Aorta (tissue), 5 donors: ENCODE measurements around the gene GNPDA1. TPM values are rescaled to one million over a fixed set of nuclear protein-coding genes. Genes with fewer than 3 reads are reported as not detected.

Experiments used
- ATAC-seq: fragments of 200-7000 bp; cut with Tn5 transposase; one replicate; pipeline ENCODE4 v1.9.1; 2022; ENCODE audit warnings: moderate library complexity; ENCODE audit not compliant: low FRiP score
- DNase-seq, 2 donors: peaks; one replicate each; pipeline ENCODE4 v3.0.0-alpha.2; 2020
- H3K27ac ChIP-seq, 2 donors: one replicate each; pipeline ENCODE4 v1.5.1; 2013; ENCODE audit warnings: low read length in 2 of 2, mild to moderate bottlenecking in 2 of 2, moderate library complexity in 2 of 2, control low read depth in 1 of 2, inconsistent platforms in 1 of 2, low read depth in 1 of 2
- H3K27me3 ChIP-seq, 2 donors: one replicate each; pipeline ENCODE4 v1.6.1; 2013; ENCODE audit warnings: control low read depth in 1 of 2, low read length in 1 of 2, mild to moderate bottlenecking in 1 of 2, moderate library complexity in 1 of 2; ENCODE audit not compliant: insufficient read depth in 2 of 2, control insufficient read depth in 1 of 2
- H3K36me3 ChIP-seq, 2 donors: one replicate each; pipeline ENCODE4 v1.6.1; 2013; ENCODE audit warnings: control low read depth in 1 of 2, low read length in 1 of 2, mild to moderate bottlenecking in 1 of 2; ENCODE audit not compliant: insufficient read depth in 2 of 2, control insufficient read depth in 1 of 2
- H3K4me1 ChIP-seq, 2 donors: one replicate each; pipeline ENCODE4 v1.6.1; 2013; ENCODE audit warnings: low read length in 2 of 2, control low read depth in 1 of 2, mild to moderate bottlenecking in 1 of 2, moderate library complexity in 1 of 2; ENCODE audit not compliant: insufficient read depth in 2 of 2, control insufficient read depth in 1 of 2
- H3K4me3 ChIP-seq, 2 donors: one replicate each; pipeline ENCODE4 v1.5.1; 2013; ENCODE audit warnings: low read length in 2 of 2, control low read depth in 1 of 2, mild to moderate bottlenecking in 1 of 2
- H3K9me3 ChIP-seq: one replicate; pipeline ENCODE4 v1.6.1; 2013; ENCODE audit warnings: mild to moderate bottlenecking, low read length; ENCODE audit not compliant: control insufficient read depth
- WGBS, 2 donors: extraction: QIAGEN DNeasy Blood & Tissue Kit; methylation state at CpG; one replicate each; pipeline ENCODE4 v1.1.7; 2013; 5-methylcytosine and 5-hydroxymethylcytosine counted together
- intact Hi-C, 2 donors: fragments of 100-400 bp; cut with DNase I; formaldehyde crosslinking; loops; one replicate each; pipeline versions ENCODE4 v1.14.2 to v1.15.0; 2022
- polyA plus RNA-seq, 2 donors: library from polyadenylated mRNA; stranded (reverse); fragments of 200-250 nt; gene quantifications; one replicate each; pipeline ENCODE4 v1.2.3, GENCODE V29; 2013
- total RNA-seq, 2 donors: library from RNA; stranded (reverse); fragmentation: NEBNext Ultra II Directional; extraction: Animal tissue kit (Norgen Biotek cat#: 25700); gene quantifications; one replicate each; pipeline ENCODE4 v1.2.1, GENCODE V29; 2021
- donor health status: healthy with polysubstance abuse.
- donor health status: Bipolar disorder and iron deficiency.
- donor health status: DM: no; HTN: no; CAD: no.
- donor health status: DM: no; HTN: no; CAD: no.
- donor health status: DM: yes; HTN: yes; CAD: no.

The GNPDA1 gene
- total and polyA plus RNA-seq, 4 donors = 13.0 to 24.0 (median 20.1) TPM

- no peak for DNase-seq
- intact Hi-C loops = loop anchor here in 1 of 2 donors (2.0 kb wide), 1 partner anchor 266 kb away; no protein-coding TSS in a partner anchor
- no peak overlapping the region for H3K4me3 ChIP-seq
- H3K27me3 ChIP-seq = no peaks in the 10 kb centered on the region
- H3K36me3 ChIP-seq = no peaks in the 10 kb centered on the region
- WGBS, 2 donors = 83 to 88% methylated on average over 8 of the region's 8 CpGs
- H3K9me3 ChIP-seq = no peaks in the 10 kb centered on the region
- no peak overlapping the region for H3K27ac ChIP-seq
- no peaks in the 10 kb centered on the region for H3K4me1 ChIP-seq
- peak; percentile 46 for ATAC-seq
Observed at GRCh38 chr5:141958546-141959172, 54.2 kb downstream of the GNPDA1 start.

GRCh38 chr5:141958113-141958512 is 54.7 kb downstream of the GNPDA1 start, which contains the start of gene PCDH12:
PCDH12 (minus strand) TSS chr5:141958202; CDS start chr5:141957851, 351 bp downstream.
- no peaks in the 10 kb centered on the region for H3K4me1 ChIP-seq
- peak in 1 of 2 donors; percentile 71 for DNase-seq
- WGBS, 2 donors = 62 to 67% methylated on average over 7 of the region's 7 CpGs
- H3K27ac ChIP-seq = no peak within 1 kb of the TSS
- no peaks in the 10 kb centered on the region for H3K36me3 ChIP-seq
- ATAC-seq = peak; percentile 31
- intact Hi-C loops = loop anchor here in 1 of 2 donors (2.0 kb wide), 1 partner anchor 265 kb away; no protein-coding TSS in a partner anchor
- H3K9me3 ChIP-seq = no peaks in the 10 kb centered on the region
- no peak within 1 kb of the TSS for H3K4me3 ChIP-seq
- no peaks in the 10 kb centered on the region for H3K27me3 ChIP-seq

GRCh38 chr5:141957367-141957996 is 55.3 kb downstream of the GNPDA1 start:
- Histone ChIP-seq H3K36me3 (no peaks in the 10 kb centered on the region), H3K27ac (no peak overlapping the region), H3K4me3 (no peak overlapping the region), H3K9me3 (no peaks in the 10 kb centered on the region), H3K27me3 (no peaks in the 10 kb centered on the region), H3K4me1 (no peaks in the 10 kb centered on the region)
- intact Hi-C loops = no loop called here
- ATAC-seq = no peak
- DNase-seq = no peak
- WGBS, 2 donors = 84 to 85% methylated on average over 16 of the region's 16 CpGs

GRCh38 chr5:141954194-141954593 is 58.6 kb downstream of the GNPDA1 start:
- WGBS, 2 donors = 92 to 98% methylated on average over 2 of the region's 2 CpGs
- H3K27ac ChIP-seq = no peak overlapping the region
- H3K36me3 ChIP-seq = no peaks in the 10 kb centered on the region
- no peak overlapping the region for H3K4me3 ChIP-seq
- no peak for ATAC-seq
- H3K4me1 ChIP-seq = no peaks in the 10 kb centered on the region
- intact Hi-C loops = loop anchor here in 1 of 2 donors (5.0 kb wide), 1 partner anchor 37 kb away; no protein-coding TSS in a partner anchor
- no peaks in the 10 kb centered on the region for H3K9me3 ChIP-seq
- DNase-seq = no peak
- no peaks in the 10 kb centered on the region for H3K27me3 ChIP-seq

GRCh38 chr5:141952020-141952419 is 60.8 kb downstream of the GNPDA1 start:
- intact Hi-C loops = loop anchor here in 1 of 2 donors (5.0 kb wide), 1 partner anchor 35 kb away; no protein-coding TSS in a partner anchor
- Histone ChIP-seq H3K9me3 (no peaks in the 10 kb centered on the region), H3K27me3 (no peaks in the 10 kb centered on the region), H3K4me1 (no peaks in the 10 kb centered on the region), H3K36me3 (no peaks in the 10 kb centered on the region), H3K27ac (no peak overlapping the region), H3K4me3 (no peak overlapping the region)
- no peak for ATAC-seq
- no peak for DNase-seq
- 94% methylated on average over 2 of the region's 2 CpGs for WGBS, 2 donors

- Histone ChIP-seq H3K9me3 (no peaks in the 10 kb centered on the region), H3K27ac (no peak overlapping the region), H3K4me3 (no peak overlapping the region), H3K36me3 (no peaks in the 10 kb centered on the region), H3K27me3 (no peaks in the 10 kb centered on the region), H3K4me1 (no peaks in the 10 kb centered on the region)
- intact Hi-C loops = loop anchor here in 1 of 2 donors (5.0 kb wide), 1 partner anchor 34 kb away; no protein-coding TSS in a partner anchor
- DNase-seq (no peak), ATAC-seq (no peak)
- 67% methylated on average over 9 of the region's 9 CpGs for WGBS, 2 donors
Observed at GRCh38 chr5:141951332-141951781, 61.5 kb downstream of the GNPDA1 start.

Other genes with a start within 250 kb of the GNPDA1 start
- 10 to 100 TPM; 29.4 to 41.9 TPM for gene PCDH1, start 134.6 kb downstream of the GNPDA1 start, total RNA-seq
- gene PCDH1, start 134.6 kb downstream of the GNPDA1 start, polyA plus RNA-seq = 1 to 10 TPM; 1.4 to 2.5 TPM
- 100 to 1,000 TPM in 1 of 2 donors, 10 to 100 TPM in 1; 75.5 to 100 TPM for gene DELE1, start 89.2 kb downstream of the GNPDA1 start, total RNA-seq
- gene DELE1, start 89.2 kb downstream of the GNPDA1 start, polyA plus RNA-seq = 10 to 100 TPM; 25.0 to 79.6 TPM
- 10 to 100 TPM in 1 of 2 donors, 1 to 10 TPM in 1; 8.0 to 10.3 TPM for gene PCDH12, start 54.8 kb downstream of the GNPDA1 start, total RNA-seq
- gene PCDH12, start 54.8 kb downstream of the GNPDA1 start, polyA plus RNA-seq = under 1 TPM; 0.88 to 0.95 TPM
- 10 to 100 TPM; 53.0 to 54.6 TPM for gene RNF14, start 43.9 kb downstream of the GNPDA1 start, total RNA-seq
- 10 to 100 TPM; 44.3 to 55.0 TPM for gene RNF14, start 43.9 kb downstream of the GNPDA1 start, polyA plus RNA-seq
- 100 to 1,000 TPM in 1 of 2 donors, 10 to 100 TPM in 1; 93.7 to 120 TPM for gene NDFIP1, start 95.8 kb upstream of the GNPDA1 start, total RNA-seq
- 10 to 100 TPM; 45.0 to 63.4 TPM for gene NDFIP1, start 95.8 kb upstream of the GNPDA1 start, polyA plus RNA-seq